HL-60 (cell line): Measurements from ENCODE around the gene CFHR5.

ENCODE experiments used
- CTCF ChIP-seq: IDR thresholded peaks from one replicate; pipeline ENCODE4 v1.5.1; 2011; ENCODE audit warnings: low read length, control low read depth, inconsistent platforms; ENCODE audit not compliant: insufficient read depth
- GABPA ChIP-seq: IDR thresholded peaks from 2 replicates; pipeline ENCODE4 v1.6.1; 2012; ENCODE audit warnings: low read depth
- POLR2AphosphoS5 ChIP-seq: IDR thresholded peaks from 2 replicates; pipeline ENCODE4 v1.6.1; 2012; ENCODE audit warnings: low read depth
- REST ChIP-seq: IDR thresholded peaks from 2 replicates; pipeline ENCODE4 v1.6.1; 2012; ENCODE audit warnings: low read depth; ENCODE audit not compliant: insufficient replicate concordance
- SPI1 ChIP-seq: IDR thresholded peaks from 2 replicates; pipeline ENCODE4 v1.6.1; 2012; ENCODE audit warnings: low read depth, mild to moderate bottlenecking, borderline replicate concordance

GRCh38 chr1:196960854-196961253 is 16.5 kb upstream of the CFHR5 start:
- TF ChIP-seq GABPA (no peak), CTCF (no peak), POLR2AphosphoS5 (no peak), SPI1 (no peak), REST (no peak)
